H9 (cell line): ENCODE data around the gene CREBRF. TPM values are rescaled to one million over a fixed set of nuclear protein-coding genes. Genes with fewer than 3 reads are reported as not detected.

Experiments used
- DNase-seq: peaks from one replicate; pipeline ENCODE4 v3.0.0-alpha.2; 2017
- H2AFZ ChIP-seq: one replicate; pipeline ENCODE4 v1.6.1; 2013; ENCODE audit warnings: mild to moderate bottlenecking, low read length, control low read depth, moderate library complexity
- H2AK5ac ChIP-seq: 2 replicates; pipeline ENCODE4 v1.6.1; 2013; ENCODE audit warnings: low read length, control low read depth, mixed read lengths; ENCODE audit not compliant: insufficient read length
- H2BK120ac ChIP-seq: one replicate; pipeline ENCODE4 v1.6.1; 2013; ENCODE audit warnings: low read depth, mild to moderate bottlenecking, low read length, control low read depth, inconsistent platforms; ENCODE audit not compliant: poor library complexity, severe bottlenecking
- H2BK12ac ChIP-seq: 2 replicates; pipeline ENCODE4 v1.6.1; 2013; ENCODE audit warnings: low read length, control low read depth, mixed read lengths, low read depth; ENCODE audit not compliant: insufficient read length
- H2BK15ac ChIP-seq: 2 replicates; pipeline ENCODE4 v1.6.1; 2013; ENCODE audit warnings: low read depth, low read length, control low read depth
- H2BK20ac ChIP-seq: one replicate; pipeline ENCODE4 v1.6.1; 2013; ENCODE audit warnings: low read depth, mild to moderate bottlenecking, low read length, control low read depth, inconsistent platforms; ENCODE audit not compliant: poor library complexity, severe bottlenecking
- H2BK5ac ChIP-seq: 2 replicates; pipeline ENCODE4 v1.6.1; 2013; ENCODE audit warnings: low read length, control low read depth, mixed read lengths; ENCODE audit not compliant: insufficient read length
- H3K14ac ChIP-seq: 2 replicates; pipeline ENCODE4 v1.6.1; 2013; ENCODE audit warnings: low read length, control low read depth; ENCODE audit not compliant: insufficient read depth
- H3K18ac ChIP-seq: 2 replicates; pipeline ENCODE4 v1.6.1; 2013; ENCODE audit warnings: low read depth, mild to moderate bottlenecking, mixed read lengths, low read length, control low read depth; ENCODE audit not compliant: insufficient read length
- H3K23ac ChIP-seq: 2 replicates; pipeline ENCODE4 v1.6.1; 2013; ENCODE audit warnings: low read length, control low read depth, mixed read lengths, low read depth; ENCODE audit not compliant: insufficient read length
- H3K23me2 ChIP-seq: 2 replicates; pipeline ENCODE4 v1.6.1; 2013; ENCODE audit warnings: low read depth, mild to moderate bottlenecking, mixed read lengths, low read length, control low read depth; ENCODE audit not compliant: insufficient read length, poor library complexity, severe bottlenecking
- H3K27ac ChIP-seq: 2 replicates; pipeline ENCODE4 v1.5.1; 2013; ENCODE audit warnings: low read length, control low read depth, mixed read lengths, low read depth; ENCODE audit not compliant: insufficient read length
- H3K27me3 ChIP-seq: 2 replicates; pipeline ENCODE4 v1.6.1; 2013; ENCODE audit warnings: low read length, control low read depth, inconsistent platforms; ENCODE audit not compliant: insufficient read depth
- H3K4ac ChIP-seq: 2 replicates; pipeline ENCODE4 v1.6.1; 2013; ENCODE audit warnings: low read depth, mild to moderate bottlenecking, control low read depth, inconsistent platforms, low read length, moderate library complexity
- H3K4me1 ChIP-seq: 2 replicates; pipeline ENCODE4 v1.6.1; 2013; ENCODE audit warnings: low read length, control low read depth, inconsistent platforms; ENCODE audit not compliant: insufficient read depth
- H3K4me2 ChIP-seq: 2 replicates; pipeline ENCODE4 v1.6.1; 2013; ENCODE audit warnings: low read length, control low read depth, mixed read lengths; ENCODE audit not compliant: insufficient read length, insufficient read depth
- H3K56ac ChIP-seq: 2 replicates; pipeline ENCODE4 v1.6.1; 2013; ENCODE audit warnings: low read depth, mild to moderate bottlenecking, mixed read lengths, low read length, control low read depth; ENCODE audit not compliant: insufficient read length
- H3K79me1 ChIP-seq: 2 replicates; pipeline ENCODE4 v1.6.1; 2013; ENCODE audit warnings: low read depth, mild to moderate bottlenecking, moderate library complexity, low read length, control low read depth, inconsistent platforms; ENCODE audit not compliant: insufficient read depth, poor library complexity, severe bottlenecking
- H3K79me2 ChIP-seq: 2 replicates; pipeline ENCODE4 v1.6.1; 2013; ENCODE audit warnings: low read length, control low read depth, inconsistent platforms; ENCODE audit not compliant: insufficient read depth
- H3K9ac ChIP-seq: 2 replicates; pipeline ENCODE4 v1.6.1; 2013; ENCODE audit warnings: low read length, control low read depth, mixed read lengths; ENCODE audit not compliant: insufficient read length; ENCODE audit errors: extremely low read depth
- H3K9me3 ChIP-seq: one replicate; pipeline ENCODE4 v1.6.1; 2013; ENCODE audit warnings: low read depth, low read length, inconsistent platforms; ENCODE audit not compliant: control insufficient read depth
- H3T11ph ChIP-seq: one replicate; pipeline ENCODE4 v1.6.1; 2013; ENCODE audit warnings: mild to moderate bottlenecking, low read length, control low read depth, inconsistent platforms
- H4K20me1 ChIP-seq: one replicate; pipeline ENCODE4 v1.6.1; 2013; ENCODE audit not compliant: control insufficient read depth, insufficient read length, insufficient read depth
- H4K5ac ChIP-seq: 2 replicates; pipeline ENCODE4 v1.6.1; 2013; ENCODE audit warnings: low read depth, mild to moderate bottlenecking, mixed read lengths, low read length, control low read depth; ENCODE audit not compliant: insufficient read length
- H4K8ac ChIP-seq: replicated peaks from 2 replicates; pipeline ENCODE4 v1.6.1; 2013; ENCODE audit warnings: low read length, control low read depth, mixed read lengths, low read depth; ENCODE audit not compliant: insufficient read length
- H4K91ac ChIP-seq: 2 replicates; pipeline ENCODE4 v1.6.1; 2013; ENCODE audit warnings: low read depth, mild to moderate bottlenecking, moderate library complexity, mixed read lengths, low read length, control low read depth; ENCODE audit not compliant: insufficient read length
- H3K27ac Mint-ChIP-seq, 3 experiments: 2 replicates in 2 of 3; 3 replicates in 1 of 3; pipeline ENCODE4 v1.8.0; 2020 to 2021; ENCODE audit warnings: mixed read lengths in 3 of 3, mild to moderate bottlenecking in 1 of 3, moderate library complexity in 1 of 3
- H3K27me3 Mint-ChIP-seq: 2 replicates; pipeline ENCODE4 v1.8.0; 2021; ENCODE audit warnings: low read depth, mild to moderate bottlenecking, moderate library complexity, mixed read lengths
- H3K36me3 Mint-ChIP-seq, 3 experiments: 2 replicates in 2 of 3; 3 replicates in 1 of 3; pipeline ENCODE4 v1.8.0; 2020 to 2021; ENCODE audit warnings: low read depth in 3 of 3, mixed read lengths in 3 of 3; ENCODE audit not compliant: insufficient read depth in 1 of 3
- H3K4me1 Mint-ChIP-seq, 2 experiments: 2 replicates each; pipeline ENCODE4 v1.8.0; 2020; ENCODE audit warnings: mixed read lengths in 2 of 2
- H3K4me3 Mint-ChIP-seq, 2 experiments: 2 replicates in 1 of 2; 3 replicates in 1 of 2; pipeline ENCODE4 v1.8.0; 2020 to 2021; ENCODE audit warnings: mild to moderate bottlenecking in 2 of 2, mixed read lengths in 2 of 2, moderate library complexity in 1 of 2
- H3K9me3 Mint-ChIP-seq, 2 experiments: 2 replicates in 1 of 2; 3 replicates in 1 of 2; pipeline ENCODE4 v1.8.0; 2020; ENCODE audit warnings: mild to moderate bottlenecking in 2 of 2, mixed read lengths in 2 of 2, moderate library complexity in 1 of 2
- WGBS: extraction: QIAGEN DNeasy Blood & Tissue Kit; methylation state at CpG from one replicate; pipeline ENCODE4 v1.1.7; 2013; ENCODE audit warnings: missing lambda C conversion rate, low lambda C conversion rate, mixed read lengths; ENCODE audit not compliant: insufficient read length; ENCODE audit errors: extremely low coverage; 5-methylcytosine and 5-hydroxymethylcytosine counted together
- total RNA-seq: library from RNA; stranded (reverse); gene quantifications from 2 replicates; pipeline ENCODE4 v1.2.1, GENCODE V29; 2021
- TF ChIP-seq, protein P1 (sequence below): fragments of 200-600 bp; sonication (generic); conservative IDR thresholded peaks from 3 replicates; pipeline ENCODE4 v1.8.0; 2021; ENCODE audit warnings: antibody characterized with exemption, mild to moderate bottlenecking

Gene CREBRF
- total RNA-seq, 1 experiment from 2014 or later, result 2.7 TPM

DNA sequence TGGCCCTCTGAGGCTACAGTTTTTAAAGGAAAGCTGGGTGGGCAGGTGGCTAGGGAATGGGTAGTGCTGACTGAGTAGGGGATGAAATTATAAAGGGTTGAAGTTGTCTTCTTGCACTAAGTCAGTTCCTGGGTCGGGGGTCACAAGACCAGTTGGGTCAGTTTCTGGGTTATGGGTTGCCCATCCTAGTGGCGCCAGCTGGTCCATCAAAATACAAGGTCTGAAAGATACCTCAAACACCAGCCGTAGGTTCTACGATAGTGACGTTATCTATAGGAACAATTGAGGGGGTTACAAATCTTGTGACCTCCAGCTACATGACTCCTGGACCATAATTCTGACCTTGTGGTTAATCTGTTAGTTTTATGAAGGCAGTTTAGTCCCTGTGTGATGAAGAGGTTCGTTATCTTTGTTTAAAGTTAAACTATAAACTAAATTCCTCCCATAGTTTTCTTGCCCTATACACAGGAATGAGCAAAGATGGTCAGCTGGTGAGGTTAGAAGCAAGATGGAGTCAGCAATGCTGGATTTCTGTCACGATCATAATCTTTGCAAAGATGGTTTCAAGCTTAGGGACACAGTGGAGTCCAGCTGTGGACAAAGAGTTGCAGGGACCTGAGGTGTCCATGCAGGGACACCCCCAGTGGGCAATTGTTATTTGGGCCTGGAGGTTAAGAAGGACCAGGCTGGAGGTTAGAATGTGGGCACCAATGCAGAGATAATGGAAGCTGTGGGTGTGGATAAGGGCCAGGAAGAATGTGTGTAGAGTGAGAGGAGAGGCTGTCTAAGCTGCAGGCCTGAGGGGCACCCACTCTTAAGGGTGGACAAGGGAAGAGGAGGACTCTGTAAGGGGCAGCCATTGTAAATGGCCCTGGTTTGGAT lies 14.0 kb upstream of the CREBRF start:
- Histone ChIP-seq H3T11ph (no peak overlapping the region), H2BK120ac (no peak overlapping the region), H4K5ac (no peak overlapping the region), H2BK15ac (no peak overlapping the region), H3K27ac (no peak overlapping the region), H3K14ac (no peak overlapping the region), H3K79me2 (no peaks in the 10 kb centered on the region), H4K91ac (no peak overlapping the region), H3K27me3 (no peaks in the 10 kb centered on the region), H2BK5ac (no peak overlapping the region), H4K20me1 (no peaks in the 10 kb centered on the region), H2BK12ac (no peak overlapping the region), H3K18ac (no peak overlapping the region), H3K23ac (no peak overlapping the region), H4K8ac (no peak overlapping the region), H2BK20ac (no peak overlapping the region), H3K4me1 (no peaks in the 10 kb centered on the region), H3K9ac (no peak overlapping the region), H3K23me2 (no peaks in the 10 kb centered on the region), H3K4ac (no peak overlapping the region), H3K9me3 (no peaks in the 10 kb centered on the region), H3K4me2 (no peak overlapping the region), H3K79me1 (no peaks in the 10 kb centered on the region), H2AFZ (no peak overlapping the region), H2AK5ac (no peak overlapping the region), H3K56ac (no peak overlapping the region)
- DNase-seq, result no peak
- WGBS, result no CpG with 5 or more reads among the region's 7 CpGs
- Mint-ChIP-seq H3K36me3 (no peaks in the 10 kb centered on the region), H3K27ac (no peak overlapping the region; a peak in 2 of 7 replicates), H3K9me3 (peaks cover 3% of the 10 kb centered on the region in 2 experiments; a peak in 3 of 5 replicates), H3K27me3 (no peaks in the 10 kb centered on the region; the same call in 1 of the 2 replicates), H3K4me1 (peaks cover 6 to 7% of the 10 kb centered on the region in 2 experiments), H3K4me3 (no peak overlapping the region)
- TF ChIP-seq, protein P1, sequence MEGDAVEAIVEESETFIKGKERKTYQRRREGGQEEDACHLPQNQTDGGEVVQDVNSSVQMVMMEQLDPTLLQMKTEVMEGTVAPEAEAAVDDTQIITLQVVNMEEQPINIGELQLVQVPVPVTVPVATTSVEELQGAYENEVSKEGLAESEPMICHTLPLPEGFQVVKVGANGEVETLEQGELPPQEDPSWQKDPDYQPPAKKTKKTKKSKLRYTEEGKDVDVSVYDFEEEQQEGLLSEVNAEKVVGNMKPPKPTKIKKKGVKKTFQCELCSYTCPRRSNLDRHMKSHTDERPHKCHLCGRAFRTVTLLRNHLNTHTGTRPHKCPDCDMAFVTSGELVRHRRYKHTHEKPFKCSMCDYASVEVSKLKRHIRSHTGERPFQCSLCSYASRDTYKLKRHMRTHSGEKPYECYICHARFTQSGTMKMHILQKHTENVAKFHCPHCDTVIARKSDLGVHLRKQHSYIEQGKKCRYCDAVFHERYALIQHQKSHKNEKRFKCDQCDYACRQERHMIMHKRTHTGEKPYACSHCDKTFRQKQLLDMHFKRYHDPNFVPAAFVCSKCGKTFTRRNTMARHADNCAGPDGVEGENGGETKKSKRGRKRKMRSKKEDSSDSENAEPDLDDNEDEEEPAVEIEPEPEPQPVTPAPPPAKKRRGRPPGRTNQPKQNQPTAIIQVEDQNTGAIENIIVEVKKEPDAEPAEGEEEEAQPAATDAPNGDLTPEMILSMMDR, result no peak
